Stimulated activated CD4-positive, alpha-beta T cell treated with anti-CD3 and anti-CD28 coated beads, Interleukin-4, amount 100 ng/mL, for 48 hours (primary cell): ENCODE measurements around the gene OR51B6.
"Not testable (repeated sequence)": the region's sequence is repeated elsewhere in the genome, so short reads cannot be mapped to it uniquely, and the experiment has no call there.

Experiments used
- DNase-seq, 2 donors: peaks; one replicate each; pipeline ENCODE4 v3.0.0-alpha.2; 2020; ENCODE audit warnings: low read depth in 2 of 2

OR51B6 gene

GRCh38 chr11:5351208-5351607 lies at the start of gene OR51B6:
OR51B6 (plus strand) TSS chr11:5351508; CDS start chr11:5351508, 0 bp downstream.
- no peak for DNase-seq

GRCh38 chr11:5301846-5302245 lies 49.5 kb upstream of the OR51B6 start, which contains the start of gene OR51B4:
OR51B4 (minus strand) TSS chr11:5301946; CDS start chr11:5301946, 0 bp downstream.
- no peak for DNase-seq

GRCh38 chr11:5303626-5304025 lies 47.7 kb upstream of the OR51B6 start:
- no peak for DNase-seq

- no peak for DNase-seq
Observed at GRCh38 chr11:5304046-5304445, 47.3 kb upstream of the OR51B6 start.

- no peak for DNase-seq
Observed at GRCh38 chr11:5307256-5308019, 43.9 kb upstream of the OR51B6 start.

- no peak for DNase-seq
Observed at GRCh38 chr11:5310423-5310822, 40.9 kb upstream of the OR51B6 start.

- not testable (repeated sequence) for DNase-seq
Observed at GRCh38 chr11:5313326-5314023, 37.8 kb upstream of the OR51B6 start.

GRCh38 chr11:5317292-5317691 lies 34.0 kb upstream of the OR51B6 start:
- DNase-seq: no peak

GRCh38 chr11:5324197-5324596 lies 27.1 kb upstream of the OR51B6 start, which contains the start of gene OR51B2:
OR51B2 (minus strand) TSS chr11:5324297; CDS start chr11:5324297, 0 bp downstream.
- DNase-seq: no peak

GRCh38 chr11:5335170-5335569 lies 16.1 kb upstream of the OR51B6 start:
- DNase-seq: no peak

GRCh38 chr11:5336331-5336730 lies 15.0 kb upstream of the OR51B6 start:
- DNase-seq: no peak

GRCh38 chr11:5337253-5337652 lies 14.1 kb upstream of the OR51B6 start:
- DNase-seq: not testable (repeated sequence)

- no peak for DNase-seq
Observed at GRCh38 chr11:5339771-5340322, 11.5 kb upstream of the OR51B6 start.

GRCh38 chr11:5343474-5344335 lies 7.6 kb upstream of the OR51B6 start, which contains the start of gene OR51B5:
OR51B5 (minus strand) TSS chr11:5343524; CDS start chr11:5343524, 0 bp downstream.
- DNase-seq: no peak

GRCh38 chr11:5345831-5346230 lies 5.5 kb upstream of the OR51B6 start:
- no peak for DNase-seq

GRCh38 chr11:5348551-5349194 lies 2.6 kb upstream of the OR51B6 start:
- no peak for DNase-seq

GRCh38 chr11:5349550-5349949 lies 1.8 kb upstream of the OR51B6 start:
- DNase-seq: no peak

- not testable (repeated sequence) for DNase-seq
Observed at GRCh38 chr11:5356031-5356430, 4.7 kb downstream of the OR51B6 start.

GRCh38 chr11:5362017-5362625 lies 10.8 kb downstream of the OR51B6 start:
- no peak for DNase-seq

- no peak for DNase-seq
Observed at GRCh38 chr11:5363679-5364078, 12.4 kb downstream of the OR51B6 start.

GRCh38 chr11:5364214-5364613 lies 12.9 kb downstream of the OR51B6 start:
- no peak for DNase-seq
